SKM-1 (cell line): ENCODE measurements around the gene ANO2.
"Not testable (repeated sequence)": the region's sequence is repeated elsewhere in the genome, so short reads cannot be mapped to it uniquely, and the experiment has no call there.

ENCODE experiments used
- DNase-seq: peaks from one replicate; lab custom pipeline; 2025; ENCODE audit not compliant: unreplicated experiment; lab: John Stamatoyannopoulos, UW

Gene ANO2

GRCh38 chr12:5830111-5830510 is 114.9 kb downstream of the ANO2 start:
- no peak for DNase-seq

- no peak for DNase-seq
These were observed 117.5 kb downstream of the ANO2 start for GRCh38 chr12:5827591-5827990.

GRCh38 chr12:5825761-5826160 is 119.3 kb downstream of the ANO2 start:
- DNase-seq = not testable (repeated sequence)

- DNase-seq = not testable (repeated sequence)
These were observed 126.2 kb downstream of the ANO2 start for GRCh38 chr12:5818877-5819276.

GRCh38 chr12:5817246-5817645 is 127.8 kb downstream of the ANO2 start:
- no peak for DNase-seq

- no peak for DNase-seq
These were observed 135.5 kb downstream of the ANO2 start for GRCh38 chr12:5809586-5809985.

- DNase-seq = no peak
These were observed 136.1 kb downstream of the ANO2 start for GRCh38 chr12:5808981-5809380.

- no peak for DNase-seq
These were observed 137.4 kb downstream of the ANO2 start for GRCh38 chr12:5807514-5808219.

GRCh38 chr12:5807090-5807414 is 138.0 kb downstream of the ANO2 start:
- no peak for DNase-seq

- no peak for DNase-seq
These were observed 138.5 kb downstream of the ANO2 start for GRCh38 chr12:5806371-5807089.

- DNase-seq = no peak
These were observed 141.5 kb downstream of the ANO2 start for GRCh38 chr12:5803532-5803931.

- no peak for DNase-seq
These were observed 146.6 kb downstream of the ANO2 start for GRCh38 chr12:5798242-5799015.

- no peak for DNase-seq
These were observed 147.4 kb downstream of the ANO2 start for GRCh38 chr12:5797661-5798060.

GRCh38 chr12:5796959-5797225 is 148.2 kb downstream of the ANO2 start:
- DNase-seq = no peak

GRCh38 chr12:5796171-5796958 is 148.7 kb downstream of the ANO2 start:
- DNase-seq = no peak

- no peak for DNase-seq
These were observed 150.9 kb downstream of the ANO2 start for GRCh38 chr12:5794156-5794555.

GRCh38 chr12:5792343-5792742 is 152.7 kb downstream of the ANO2 start:
- DNase-seq = no peak

GRCh38 chr12:5789469-5789968 is 155.5 kb downstream of the ANO2 start:
- no peak for DNase-seq

- no peak for DNase-seq
These were observed 157.2 kb downstream of the ANO2 start for GRCh38 chr12:5787828-5788227.

- DNase-seq = no peak
These were observed 159.5 kb downstream of the ANO2 start for GRCh38 chr12:5785601-5786000.

- DNase-seq = no peak
These were observed 160.5 kb downstream of the ANO2 start for GRCh38 chr12:5784462-5785130.
